Kasumi-1 (cell line): ENCODE measurements around the gene ANGPTL8.
A peak's percentile ranks its signal among the peaks of the same experiment; 100 is the strongest.

ENCODE experiments used
- DNase-seq, 2 experiments: peaks; one replicate each; lab custom pipeline; 2025; lab: John Stamatoyannopoulos, UW

The ANGPTL8 gene

GRCh38 chr19:11261431-11261970 lies 22.1 kb downstream of the ANGPTL8 start:
- no peak for DNase-seq

- peak in 1 of 2 experiments; percentile 16 for DNase-seq
Observed at GRCh38 chr19:11261971-11262839, 22.8 kb downstream of the ANGPTL8 start, which contains the start of gene DOCK6. Gene DOCK6, minus strand, starts transcription at chr19:11262524. Its CDS starts 84 bp downstream, at chr19:11262440.

- no peak for DNase-seq
Observed at GRCh38 chr19:11263726-11264125, 24.3 kb downstream of the ANGPTL8 start.

GRCh38 chr19:11264452-11265176 lies 25.2 kb downstream of the ANGPTL8 start:
- no peak for DNase-seq

- no peak for DNase-seq
Observed at GRCh38 chr19:11265177-11265784, 25.9 kb downstream of the ANGPTL8 start.

- no peak for DNase-seq
Observed at GRCh38 chr19:11265785-11266236, 26.4 kb downstream of the ANGPTL8 start.

- DNase-seq = no peak
Observed at GRCh38 chr19:11267316-11268085, 28.1 kb downstream of the ANGPTL8 start.

GRCh38 chr19:11268783-11269267 lies 29.4 kb downstream of the ANGPTL8 start:
- DNase-seq = peak; percentile 64

- peak in 1 of 2 experiments; percentile 25 for DNase-seq
Observed at GRCh38 chr19:11269408-11269807, 30.0 kb downstream of the ANGPTL8 start.

- no peak for DNase-seq
Observed at GRCh38 chr19:11273296-11273695, 33.9 kb downstream of the ANGPTL8 start.

GRCh38 chr19:11273989-11274388 lies 34.6 kb downstream of the ANGPTL8 start:
- DNase-seq = no peak

- no peak for DNase-seq
Observed at GRCh38 chr19:11274533-11275086, 35.2 kb downstream of the ANGPTL8 start.

GRCh38 chr19:11278670-11279069 lies 39.3 kb downstream of the ANGPTL8 start:
- DNase-seq = no peak

- peak; percentile 52 to 55 for DNase-seq
Observed at GRCh38 chr19:11279505-11280236, 40.3 kb downstream of the ANGPTL8 start.

- no peak for DNase-seq
Observed at GRCh38 chr19:11281356-11282049, 42.1 kb downstream of the ANGPTL8 start.

- DNase-seq = no peak
Observed at GRCh38 chr19:11284515-11284914, 45.1 kb downstream of the ANGPTL8 start.

GRCh38 chr19:11286312-11286974 lies 47.0 kb downstream of the ANGPTL8 start:
- DNase-seq = no peak

GRCh38 chr19:11288349-11288748 lies 48.9 kb downstream of the ANGPTL8 start:
- peak; percentile 31 to 60 for DNase-seq

GRCh38 chr19:11290256-11290655 lies 50.8 kb downstream of the ANGPTL8 start:
- no peak for DNase-seq
